ENCODE measurements around the gene PHF24. TPM values are rescaled to one million over a fixed set of nuclear protein-coding genes. Genes with fewer than 3 reads are reported as not detected.
A peak's percentile ranks its signal among the peaks of the same experiment; 100 is the strongest.

Gene PHF24
- total RNA-seq, 6 experiments from 2014 or later = 0.04 to 0.06 TPM; not detected in 4

DNA sequence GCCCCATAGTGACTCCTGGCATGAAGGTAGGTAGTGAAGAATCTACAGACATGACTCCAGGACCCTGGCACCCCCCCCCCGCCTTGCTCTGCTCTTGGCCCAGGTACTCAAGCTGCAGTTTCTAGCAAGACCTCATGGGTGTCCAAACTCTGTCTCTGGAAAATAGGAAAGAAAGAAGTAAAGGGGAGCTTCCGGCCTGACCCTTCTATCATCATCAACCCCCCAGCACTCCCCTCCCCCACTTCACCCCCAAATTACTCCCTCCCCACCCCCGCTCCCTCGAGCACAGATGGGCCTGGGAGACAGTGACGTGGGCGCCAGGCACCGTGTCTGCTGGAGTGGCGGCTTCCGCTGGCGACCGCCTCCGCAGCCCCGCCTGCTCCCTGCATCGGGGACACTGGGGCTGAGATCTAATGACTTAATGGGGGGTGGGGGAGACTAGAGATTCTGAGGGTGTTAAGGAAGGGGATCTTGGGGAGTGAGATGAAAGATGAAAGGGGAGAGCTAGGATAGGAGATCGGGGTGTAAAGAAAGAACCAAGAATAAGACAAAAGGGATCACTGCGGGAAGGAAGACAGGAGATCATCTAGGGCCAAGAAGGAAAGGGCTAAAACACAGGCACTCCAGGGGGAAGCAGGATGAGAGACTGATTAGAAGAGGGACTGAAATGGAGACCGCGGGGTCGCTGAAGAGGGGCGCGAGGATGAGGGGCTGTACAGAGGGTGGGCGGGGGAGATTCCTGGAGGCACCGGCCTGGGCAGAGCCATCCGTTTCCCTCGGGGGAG is 30.3 kb downstream of the PHF24 start:
- TF ChIP-seq POLR2A (IDR thresholded peaks at IDR 0.05) = no peak
- TF ChIP-seq, protein P1, sequence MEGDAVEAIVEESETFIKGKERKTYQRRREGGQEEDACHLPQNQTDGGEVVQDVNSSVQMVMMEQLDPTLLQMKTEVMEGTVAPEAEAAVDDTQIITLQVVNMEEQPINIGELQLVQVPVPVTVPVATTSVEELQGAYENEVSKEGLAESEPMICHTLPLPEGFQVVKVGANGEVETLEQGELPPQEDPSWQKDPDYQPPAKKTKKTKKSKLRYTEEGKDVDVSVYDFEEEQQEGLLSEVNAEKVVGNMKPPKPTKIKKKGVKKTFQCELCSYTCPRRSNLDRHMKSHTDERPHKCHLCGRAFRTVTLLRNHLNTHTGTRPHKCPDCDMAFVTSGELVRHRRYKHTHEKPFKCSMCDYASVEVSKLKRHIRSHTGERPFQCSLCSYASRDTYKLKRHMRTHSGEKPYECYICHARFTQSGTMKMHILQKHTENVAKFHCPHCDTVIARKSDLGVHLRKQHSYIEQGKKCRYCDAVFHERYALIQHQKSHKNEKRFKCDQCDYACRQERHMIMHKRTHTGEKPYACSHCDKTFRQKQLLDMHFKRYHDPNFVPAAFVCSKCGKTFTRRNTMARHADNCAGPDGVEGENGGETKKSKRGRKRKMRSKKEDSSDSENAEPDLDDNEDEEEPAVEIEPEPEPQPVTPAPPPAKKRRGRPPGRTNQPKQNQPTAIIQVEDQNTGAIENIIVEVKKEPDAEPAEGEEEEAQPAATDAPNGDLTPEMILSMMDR (IDR thresholded peaks at IDR 0.05) = no peak
- H3K36me3 ChIP-seq = no peaks in the 10 kb centered on the region
- H3K27ac ChIP-seq = peak overlapping the region; percentile 67 to 84 (median 74)
- peak overlapping the region; percentile 75 to 88 (median 83) for H3K4me3 ChIP-seq
- DNase-seq (peak in 1 of 3 donors; percentile 61), ATAC-seq (no peak)
- no peaks in the 10 kb centered on the region for H3K27me3 ChIP-seq
- H3K4me1 ChIP-seq = peaks cover 0 to 5% (median 0%) of the 10 kb centered on the region in 4 donors
- WGBS (ENCODE audit: insufficient coverage, low coverage, low lambda C conversion rate, missing lambda C conversion rate) = 36% methylated on average over 17 of the region's 25 CpGs
- H3K9me3 ChIP-seq = no peaks in the 10 kb centered on the region
- intact Hi-C loops (cut with DNase I) = loop anchor here in 1 of 2 donors (10.0 kb wide), 1 partner anchor 94 kb away; a partner anchor contains a TSS

DNA sequence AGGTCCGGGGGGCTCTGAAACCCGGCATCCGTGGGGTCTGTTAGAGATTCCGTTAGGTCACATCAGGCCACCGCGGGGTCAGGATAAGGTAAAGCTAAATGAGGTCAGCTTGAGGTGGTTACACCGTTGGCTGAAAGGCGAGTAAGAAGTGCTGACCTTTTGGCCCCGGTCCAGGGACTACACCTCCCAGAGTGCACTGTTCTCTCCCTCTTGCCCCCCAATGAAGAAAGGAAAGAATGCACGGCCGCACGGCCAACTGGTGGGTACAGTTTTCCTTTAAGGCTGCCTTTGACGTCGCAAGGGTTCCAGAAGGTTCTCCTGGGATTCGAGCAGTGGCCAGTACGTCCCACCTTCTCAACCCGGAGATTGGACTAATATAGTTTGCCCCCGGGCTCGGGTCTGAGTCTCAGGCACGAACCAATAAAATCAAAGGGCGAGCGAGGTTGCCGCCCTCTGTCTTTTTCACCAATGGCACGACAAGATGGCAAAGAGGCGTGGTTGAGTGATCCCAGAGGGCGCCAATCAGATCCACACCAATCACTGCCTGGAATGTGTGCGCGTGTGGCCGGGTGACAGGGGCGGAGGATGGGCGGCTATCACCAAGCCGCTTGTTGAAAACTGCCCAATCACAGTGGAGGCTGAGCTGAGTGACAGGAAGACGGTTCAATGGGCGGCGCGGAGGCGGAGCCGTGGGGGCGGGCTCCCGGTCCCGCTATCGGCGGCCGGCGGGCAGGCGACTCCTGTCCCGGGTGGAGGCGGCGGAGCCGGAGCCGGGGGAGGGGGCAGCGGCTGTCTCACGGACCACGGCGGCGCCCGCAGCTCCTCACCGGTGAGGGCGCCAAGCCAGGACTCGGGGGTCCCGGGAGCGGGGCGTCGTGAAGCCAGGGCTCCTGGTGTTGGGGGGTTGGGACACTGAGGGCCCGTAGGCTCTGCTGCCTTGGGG is 31.2 kb downstream of the PHF24 start, which contains the start of gene DNAJB5:
Gene DNAJB5, plus strand, starts transcription at position 743 of the 943 bp plus-strand sequence. CDS start 886 bp downstream, outside the sequence.
- TF ChIP-seq, protein P1 (IDR thresholded peaks at IDR 0.05) = no peak
- peak; percentile 83 for TF ChIP-seq POLR2A (IDR thresholded peaks at IDR 0.05)
- H3K4me1 ChIP-seq = peaks cover 0 to 5% (median 0%) of the 10 kb centered on the region in 4 donors
- H3K36me3 ChIP-seq = no peaks in the 10 kb centered on the region
- DNase-seq (peak; percentile 97 to 99 (median 99)), ATAC-seq (peak; percentile 83 to 96 (median 94))
- WGBS (ENCODE audit: insufficient coverage, low coverage, low lambda C conversion rate, missing lambda C conversion rate) = 0% methylated on average over 17 of the region's 65 CpGs
- no peaks in the 10 kb centered on the region for H3K9me3 ChIP-seq
- H3K27ac ChIP-seq = peak within 1 kb of the TSS; percentile 74 to 84 (median 84)
- intact Hi-C loops (cut with DNase I) = loop anchor here in 1 of 2 donors (10.0 kb wide), 1 partner anchor 94 kb away; a partner anchor contains a TSS
- H3K27me3 ChIP-seq = no peaks in the 10 kb centered on the region
- H3K4me3 ChIP-seq = peak within 1 kb of the TSS; percentile 75 to 88 (median 83)

DNA sequence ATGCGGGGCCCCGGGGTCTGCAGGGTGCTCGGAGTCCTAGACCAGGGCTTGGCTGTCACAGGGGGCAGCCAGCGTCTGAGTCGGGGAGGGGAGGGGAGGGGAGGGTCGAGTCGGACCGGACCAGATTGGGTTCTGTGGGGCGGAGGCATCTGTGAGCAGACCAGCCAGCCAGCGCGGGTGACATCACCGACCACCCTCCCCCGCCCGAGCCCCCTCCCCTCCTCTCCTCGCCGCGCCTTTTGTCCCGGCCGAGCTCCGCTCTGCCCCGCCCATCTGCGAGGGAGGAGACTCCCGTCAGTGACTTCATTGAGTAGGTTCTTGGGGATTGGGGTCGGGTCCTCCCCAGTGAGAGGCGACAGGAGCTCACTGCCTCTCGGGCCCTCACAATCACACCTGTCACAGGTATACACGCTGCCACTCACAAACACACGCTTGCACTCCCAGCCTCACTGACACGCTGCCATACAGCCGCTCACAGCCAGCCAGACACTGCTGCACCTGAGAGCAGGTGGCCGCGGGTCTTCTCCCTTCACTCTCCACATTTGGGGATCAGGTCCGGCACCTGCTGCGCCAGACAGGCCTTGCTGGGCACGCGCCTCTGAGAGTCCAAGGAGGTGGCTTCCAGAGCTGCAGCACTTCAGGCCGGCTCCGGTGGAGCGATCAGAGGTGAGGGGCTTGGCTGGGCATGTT is 32.0 kb downstream of the PHF24 start:
- intact Hi-C loops (cut with DNase I) = loop anchor here in 1 of 2 donors (10.0 kb wide), 1 partner anchor 95 kb away; a partner anchor contains a TSS
- Histone ChIP-seq H3K27me3 (no peaks in the 10 kb centered on the region), H3K27ac (peak overlapping the region; percentile 53 to 84 (median 81)), H3K4me1 (peaks cover 0 to 5% (median 0%) of the 10 kb centered on the region in 4 donors), H3K4me3 (peak overlapping the region; percentile 75 to 88 (median 83)), H3K36me3 (no peaks in the 10 kb centered on the region), H3K9me3 (no peaks in the 10 kb centered on the region)
- DNase-seq (peak in 2 of 3 donors; percentile 64 to 69), ATAC-seq (peak; percentile 0 to 10 (median 8))
- WGBS (ENCODE audit: insufficient coverage, low coverage, low lambda C conversion rate, missing lambda C conversion rate) = 0% methylated on average over 11 of the region's 39 CpGs
- TF ChIP-seq, protein P1 (IDR thresholded peaks at IDR 0.05) = no peak
- TF ChIP-seq POLR2A (IDR thresholded peaks at IDR 0.05) = no peak

Measured in right lobe of liver (tissue), 6 donors.